Measurements from ENCODE around the gene UBE2K. TPM values are rescaled to one million over a fixed set of nuclear protein-coding genes. Genes with fewer than 3 reads are reported as not detected.
"Not testable (repeated sequence)": the region's sequence is repeated elsewhere in the genome, so short reads cannot be mapped to it uniquely, and the experiment has no call there.

The UBE2K gene
- total and polyA plus RNA-seq, 2 experiments from 2014 or later: 40.4 to 112 TPM

DNA sequence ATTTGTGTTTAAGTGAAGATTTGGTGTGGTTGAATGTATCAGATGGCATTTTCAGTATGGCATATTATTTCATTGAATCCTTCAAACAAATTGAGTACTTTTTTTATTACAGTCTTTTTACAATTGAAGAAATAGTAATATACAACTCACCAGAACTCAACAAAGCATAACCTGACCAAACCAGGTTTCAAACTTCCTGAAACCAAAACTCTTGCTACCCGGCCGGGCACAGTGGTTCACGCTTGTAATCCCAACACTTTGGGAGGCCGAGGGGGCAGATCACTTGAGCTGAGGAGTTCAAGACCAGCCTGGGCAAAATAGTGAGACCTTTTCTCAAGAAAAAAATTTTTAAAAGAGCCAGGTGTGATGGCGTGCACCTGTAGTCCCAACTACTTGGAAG, 94.2 kb downstream of the UBE2K start:
- no peak for DNase-seq (ENCODE audit: low spot score)
- no peaks in the 10 kb centered on the region for H3K79me2 ChIP-seq
- no peak overlapping the region for H2AFZ ChIP-seq
- WGBS (ENCODE audit: low lambda C conversion rate, missing lambda C conversion rate): 93% methylated on average over 5 of the region's 5 CpGs
- no peaks in the 10 kb centered on the region for H3K4me1 ChIP-seq (ENCODE audit: insufficient read depth)
- H3K27me3 ChIP-seq: no peaks in the 10 kb centered on the region
- TF ChIP-seq EZH2phosphoT487 (IDR thresholded peaks at IDR 0.05; ENCODE audit: low read depth, severe bottlenecking, unreplicated experiment): no peak
- no peak overlapping the region for H3K4me2 ChIP-seq
- H3K27ac ChIP-seq: no peak overlapping the region
- H3K36me3 ChIP-seq (replicated peaks; ENCODE audit: insufficient read depth, low read depth): no peaks in the 10 kb centered on the region
- no peak overlapping the region for H3K4me3 ChIP-seq
- H4K20me1 ChIP-seq (ENCODE audit: insufficient read depth, poor library complexity, severe bottlenecking): no peaks in the 10 kb centered on the region
- no peaks in the 10 kb centered on the region for H3K9me3 ChIP-seq (ENCODE audit: low read depth)
- H3K9me2 ChIP-seq (replicated peaks; ENCODE audit: insufficient read depth): no peaks in the 10 kb centered on the region

DNA sequence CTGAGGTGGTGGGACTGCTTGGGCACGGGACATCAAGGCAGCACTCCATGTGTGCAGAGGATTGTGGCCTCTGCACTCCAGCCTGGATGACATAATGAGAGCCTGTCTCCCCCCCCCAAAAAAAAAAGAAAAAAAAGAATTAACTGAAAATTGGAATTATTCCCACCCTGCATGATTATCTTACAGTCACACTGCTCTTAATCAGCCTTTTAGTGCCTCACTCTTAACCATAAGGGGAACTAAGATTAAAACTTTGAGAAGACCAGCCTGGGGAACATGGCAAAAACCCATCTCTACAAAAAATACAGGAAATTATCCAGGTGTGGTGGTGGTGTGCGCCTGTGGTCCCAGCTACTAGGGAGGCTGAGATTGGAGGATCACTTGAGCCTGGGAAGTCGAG, 94.6 kb downstream of the UBE2K start:
- H3K9me2 ChIP-seq (replicated peaks; ENCODE audit: insufficient read depth): no peaks in the 10 kb centered on the region
- H3K4me2 ChIP-seq: no peak overlapping the region
- H3K36me3 ChIP-seq (replicated peaks; ENCODE audit: insufficient read depth, low read depth): no peaks in the 10 kb centered on the region
- no peaks in the 10 kb centered on the region for H3K4me1 ChIP-seq (ENCODE audit: insufficient read depth)
- no peaks in the 10 kb centered on the region for H4K20me1 ChIP-seq (ENCODE audit: insufficient read depth, poor library complexity, severe bottlenecking)
- no peak overlapping the region for H2AFZ ChIP-seq
- WGBS (ENCODE audit: low lambda C conversion rate, missing lambda C conversion rate): 94% methylated on average over 3 of the region's 3 CpGs
- no peaks in the 10 kb centered on the region for H3K79me2 ChIP-seq
- no peak overlapping the region for H3K4me3 ChIP-seq
- DNase-seq (ENCODE audit: low spot score): no peak
- TF ChIP-seq, protein P1, sequence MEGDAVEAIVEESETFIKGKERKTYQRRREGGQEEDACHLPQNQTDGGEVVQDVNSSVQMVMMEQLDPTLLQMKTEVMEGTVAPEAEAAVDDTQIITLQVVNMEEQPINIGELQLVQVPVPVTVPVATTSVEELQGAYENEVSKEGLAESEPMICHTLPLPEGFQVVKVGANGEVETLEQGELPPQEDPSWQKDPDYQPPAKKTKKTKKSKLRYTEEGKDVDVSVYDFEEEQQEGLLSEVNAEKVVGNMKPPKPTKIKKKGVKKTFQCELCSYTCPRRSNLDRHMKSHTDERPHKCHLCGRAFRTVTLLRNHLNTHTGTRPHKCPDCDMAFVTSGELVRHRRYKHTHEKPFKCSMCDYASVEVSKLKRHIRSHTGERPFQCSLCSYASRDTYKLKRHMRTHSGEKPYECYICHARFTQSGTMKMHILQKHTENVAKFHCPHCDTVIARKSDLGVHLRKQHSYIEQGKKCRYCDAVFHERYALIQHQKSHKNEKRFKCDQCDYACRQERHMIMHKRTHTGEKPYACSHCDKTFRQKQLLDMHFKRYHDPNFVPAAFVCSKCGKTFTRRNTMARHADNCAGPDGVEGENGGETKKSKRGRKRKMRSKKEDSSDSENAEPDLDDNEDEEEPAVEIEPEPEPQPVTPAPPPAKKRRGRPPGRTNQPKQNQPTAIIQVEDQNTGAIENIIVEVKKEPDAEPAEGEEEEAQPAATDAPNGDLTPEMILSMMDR (IDR thresholded peaks at IDR 0.05; ENCODE audit: poor library complexity): no peak
- no peak for TF ChIP-seq EZH2 (IDR thresholded peaks at IDR 0.05; ENCODE audit: borderline replicate concordance)
- no peak for TF ChIP-seq EZH2phosphoT487 (IDR thresholded peaks at IDR 0.05; ENCODE audit: low read depth, severe bottlenecking, unreplicated experiment)
- no peaks in the 10 kb centered on the region for H3K9me3 ChIP-seq (ENCODE audit: low read depth)
- no peaks in the 10 kb centered on the region for H3K27me3 ChIP-seq
- H3K27ac ChIP-seq: no peak overlapping the region

DNA sequence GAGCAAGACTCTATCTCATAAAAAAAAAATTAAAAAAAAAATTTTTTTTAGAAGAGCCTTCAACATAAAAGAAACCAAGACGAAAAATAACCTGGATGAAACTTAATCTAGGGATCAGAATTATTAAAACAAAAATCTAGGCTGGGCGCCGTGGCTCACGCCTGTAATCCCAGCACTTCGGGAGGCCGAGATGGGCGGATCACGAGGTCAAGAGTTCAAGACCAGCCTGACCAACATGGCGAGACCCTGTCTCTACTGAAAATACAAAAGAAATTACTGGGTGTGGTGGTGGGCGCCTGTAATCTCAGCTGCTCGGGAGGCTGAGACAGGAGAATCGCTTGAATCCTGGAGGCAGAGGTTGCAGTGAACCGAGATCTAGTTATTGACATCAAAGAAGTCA, 95.0 kb downstream of the UBE2K start:
- not testable (repeated sequence) for H3K9me2 ChIP-seq (replicated peaks; ENCODE audit: insufficient read depth); H4K20me1 ChIP-seq (ENCODE audit: insufficient read depth, poor library complexity, severe bottlenecking); H3K4me3 ChIP-seq; H3K4me1 ChIP-seq (ENCODE audit: insufficient read depth); H3K27me3 ChIP-seq; H3K4me2 ChIP-seq; DNase-seq (ENCODE audit: low spot score); H3K36me3 ChIP-seq (replicated peaks; ENCODE audit: insufficient read depth, low read depth); H3K27ac ChIP-seq; H2AFZ ChIP-seq; H3K79me2 ChIP-seq; H3K9me3 ChIP-seq (ENCODE audit: low read depth)
- WGBS (ENCODE audit: low lambda C conversion rate, missing lambda C conversion rate): 97% methylated on average over 13 of the region's 13 CpGs

DNA sequence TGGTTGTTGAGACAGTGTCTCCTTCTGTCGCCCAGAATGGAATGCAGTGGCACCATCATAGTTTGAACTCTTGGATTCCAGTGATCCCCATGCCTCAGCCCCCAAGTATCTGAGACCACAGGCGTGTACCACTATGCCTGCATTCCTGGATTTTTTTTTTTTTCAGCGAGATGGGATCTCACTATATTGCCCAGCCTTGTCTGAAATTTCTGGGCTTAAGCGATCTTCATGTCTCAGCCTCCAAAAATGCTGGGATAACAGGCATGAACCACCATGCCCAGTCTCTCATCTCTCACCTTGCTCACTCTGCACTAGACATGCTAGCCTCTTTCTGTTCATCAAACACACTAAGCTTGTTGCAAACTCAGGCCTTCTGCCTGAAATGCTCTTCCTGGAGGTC, 104.1 kb downstream of the UBE2K start:
- Histone ChIP-seq H4K20me1 (ENCODE audit: insufficient read depth, poor library complexity, severe bottlenecking) (no peaks in the 10 kb centered on the region), H3K79me2 (no peaks in the 10 kb centered on the region), H3K36me3 (replicated peaks; ENCODE audit: insufficient read depth, low read depth) (no peaks in the 10 kb centered on the region), H3K9me2 (replicated peaks; ENCODE audit: insufficient read depth) (no peaks in the 10 kb centered on the region), H3K27ac (no peak overlapping the region), H3K4me2 (no peak overlapping the region), H3K4me3 (no peak overlapping the region), H2AFZ (no peak overlapping the region), H3K9me3 (ENCODE audit: low read depth) (no peaks in the 10 kb centered on the region), H3K27me3 (no peaks in the 10 kb centered on the region), H3K4me1 (ENCODE audit: insufficient read depth) (no peaks in the 10 kb centered on the region)
- WGBS (ENCODE audit: low lambda C conversion rate, missing lambda C conversion rate): 88% methylated on average over 4 of the region's 4 CpGs
- TF ChIP-seq EZH2 (IDR thresholded peaks at IDR 0.05; ENCODE audit: borderline replicate concordance) (no peak), EZH2phosphoT487 (IDR thresholded peaks at IDR 0.05; ENCODE audit: low read depth, severe bottlenecking, unreplicated experiment) (no peak)
- TF ChIP-seq, protein P1 (IDR thresholded peaks at IDR 0.05; ENCODE audit: poor library complexity): no peak
- DNase-seq (ENCODE audit: low spot score): no peak

All from hepatocyte (in vitro differentiated cells).